GM12891 (cell line): ENCODE results near the gene IFT88.

Experiments used
- DNase-seq: peaks from one replicate; pipeline ENCODE4 v3.0.0; 2011; ENCODE audit warnings: low spot score; ENCODE audit not compliant: insufficient read length
- FAIRE-seq: peaks from 2 replicates; lab custom pipeline; 2011; peaks lifted over from hg19 to GRCh38; lab: Jason Lieb, UNC
- PAX5 ChIP-seq: IDR thresholded peaks from 2 replicates; pipeline ENCODE4 v1.6.1; 2011; ENCODE audit warnings: low read length, moderate library complexity, mild to moderate bottlenecking; ENCODE audit not compliant: insufficient read depth, severe bottlenecking
- POLR2A ChIP-seq: IDR thresholded peaks from 2 replicates; pipeline ENCODE4 v1.6.1; 2011; ENCODE audit warnings: low read depth, low read length, control low read depth
- POLR2AphosphoS5 ChIP-seq: IDR thresholded peaks from 2 replicates; pipeline ENCODE4 v1.6.1; 2011; ENCODE audit warnings: low read depth, low read length, control low read depth
- POU2F2 ChIP-seq: IDR thresholded peaks from 2 replicates; pipeline ENCODE4 v1.6.1; 2011; ENCODE audit warnings: low read depth, mild to moderate bottlenecking, control low read depth, low read length, moderate library complexity
- SPI1 ChIP-seq: IDR thresholded peaks from 2 replicates; pipeline ENCODE4 v1.6.1; 2011; ENCODE audit warnings: low read depth, low read length, control low read depth
- TAF1 ChIP-seq: IDR thresholded peaks from 2 replicates; pipeline ENCODE4 v1.6.1; 2011; ENCODE audit warnings: low read depth, low read length, control low read depth

Gene IFT88

GRCh38 chr13:20561741-20562140 lies 5.2 kb upstream of the IFT88 start:
- FAIRE-seq (no peak), DNase-seq (no peak)
- TF ChIP-seq SPI1 (no peak), POU2F2 (no peak), POLR2A (no peak), PAX5 (no peak), TAF1 (no peak), POLR2AphosphoS5 (no peak)

GRCh38 chr13:20565115-20565736 lies 1.7 kb upstream of the IFT88 start:
- FAIRE-seq (no peak), DNase-seq (no peak)
- TF ChIP-seq POLR2A (no peak), SPI1 (no peak), POLR2AphosphoS5 (no peak), POU2F2 (no peak), TAF1 (no peak), PAX5 (no peak)

GRCh38 chr13:20566468-20566897 lies 474 bp upstream of the IFT88 start:
- peak; percentile 63 for FAIRE-seq
- DNase-seq, result no peak
- TF ChIP-seq POLR2AphosphoS5 (no peak), TAF1 (no peak), POU2F2 (no peak), PAX5 (no peak), SPI1 (no peak), POLR2A (no peak)

- FAIRE-seq (no peak), DNase-seq (no peak)
- no peak for TF ChIP-seq TAF1
- TF ChIP-seq SPI1, result no peak
- TF ChIP-seq POLR2A, result no peak
- TF ChIP-seq PAX5, result no peak
- no peak for TF ChIP-seq POLR2AphosphoS5
- no peak for TF ChIP-seq POU2F2
These were observed 1.0 kb downstream of the IFT88 start for GRCh38 chr13:20567881-20568528.

GRCh38 chr13:20570517-20570916 lies 3.6 kb downstream of the IFT88 start:
- TF ChIP-seq POU2F2 (no peak), POLR2AphosphoS5 (no peak), POLR2A (no peak), SPI1 (no peak), TAF1 (no peak), PAX5 (no peak)
- DNase-seq, result no peak
- no peak for FAIRE-seq

- DNase-seq (no peak), FAIRE-seq (no peak)
- TF ChIP-seq POLR2A, result no peak
- no peak for TF ChIP-seq TAF1
- no peak for TF ChIP-seq PAX5
- no peak for TF ChIP-seq POLR2AphosphoS5
- no peak for TF ChIP-seq SPI1
- no peak for TF ChIP-seq POU2F2
These were observed 4.7 kb downstream of the IFT88 start for GRCh38 chr13:20571676-20572075.

- no peak for DNase-seq
- TF ChIP-seq SPI1, result no peak
- TF ChIP-seq PAX5, result no peak
- no peak for TF ChIP-seq POU2F2
- no peak for TF ChIP-seq POLR2AphosphoS5
- TF ChIP-seq POLR2A, result no peak
- TF ChIP-seq TAF1, result no peak
- no peak for FAIRE-seq
These were observed 6.2 kb downstream of the IFT88 start for GRCh38 chr13:20573186-20573585.

GRCh38 chr13:20573636-20574035 lies 6.7 kb downstream of the IFT88 start:
- no peak for DNase-seq
- FAIRE-seq, result no peak
- no peak for TF ChIP-seq POU2F2
- no peak for TF ChIP-seq PAX5
- no peak for TF ChIP-seq SPI1
- no peak for TF ChIP-seq POLR2A

GRCh38 chr13:20579191-20579590 lies 12.2 kb downstream of the IFT88 start:
- FAIRE-seq, result no peak
- TF ChIP-seq TAF1 (no peak), POLR2A (no peak), PAX5 (no peak), POLR2AphosphoS5 (no peak), POU2F2 (no peak), SPI1 (no peak)
- no peak for DNase-seq

GRCh38 chr13:20580257-20580656 lies 13.3 kb downstream of the IFT88 start:
- TF ChIP-seq TAF1 (no peak), POU2F2 (no peak), SPI1 (no peak), POLR2A (no peak), PAX5 (no peak), POLR2AphosphoS5 (no peak)
- FAIRE-seq (no peak), DNase-seq (no peak)
